ENCODE data around the gene SLC16A5.

DNA sequence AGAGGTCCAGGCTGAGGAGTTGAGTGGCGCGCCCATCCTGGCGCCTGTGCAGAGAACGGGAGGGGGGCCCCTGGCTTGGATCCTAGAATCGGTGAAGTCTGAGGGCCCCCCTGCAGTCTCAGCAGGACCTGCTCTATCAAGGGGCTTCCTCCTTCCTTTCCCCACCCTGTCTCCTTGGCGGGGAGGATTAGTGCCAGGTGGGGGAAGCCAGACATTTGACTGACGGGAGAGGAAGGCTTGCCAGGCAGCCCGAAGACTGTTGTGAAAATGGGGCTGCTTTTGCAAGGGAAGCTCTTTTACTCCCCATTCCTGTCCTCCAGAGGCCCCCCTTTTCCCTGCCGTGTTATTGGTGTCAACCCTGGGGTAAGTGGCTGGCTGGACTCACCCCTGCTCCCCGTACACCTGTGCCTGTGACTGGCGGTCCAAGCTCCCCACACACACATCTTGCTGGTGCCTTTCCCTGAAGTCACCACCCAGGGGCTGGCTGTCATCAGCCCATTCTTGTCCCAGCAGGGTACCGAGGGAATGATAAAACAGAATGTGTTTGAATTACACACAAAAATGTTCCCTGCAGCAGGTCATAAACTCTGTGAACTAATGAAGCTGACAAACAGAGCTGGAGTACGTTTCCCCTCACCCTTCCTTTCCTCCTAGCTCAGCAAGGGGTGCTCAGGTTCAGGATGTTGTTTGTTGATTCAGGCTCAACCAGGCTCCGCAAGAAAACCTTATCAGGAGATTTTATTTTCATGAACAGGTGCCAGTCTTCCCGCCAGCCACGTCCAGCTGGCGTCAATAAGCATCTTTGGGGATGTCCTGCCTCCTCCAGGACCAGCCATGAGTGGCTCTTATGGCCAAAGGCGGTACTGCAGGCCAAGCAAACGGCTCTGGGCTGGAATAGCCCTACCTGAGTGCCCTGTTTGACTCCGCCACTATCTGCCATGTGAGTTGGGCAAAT, 17.6 kb downstream of the SLC16A5 start:
- TF ChIP-seq, protein P1, sequence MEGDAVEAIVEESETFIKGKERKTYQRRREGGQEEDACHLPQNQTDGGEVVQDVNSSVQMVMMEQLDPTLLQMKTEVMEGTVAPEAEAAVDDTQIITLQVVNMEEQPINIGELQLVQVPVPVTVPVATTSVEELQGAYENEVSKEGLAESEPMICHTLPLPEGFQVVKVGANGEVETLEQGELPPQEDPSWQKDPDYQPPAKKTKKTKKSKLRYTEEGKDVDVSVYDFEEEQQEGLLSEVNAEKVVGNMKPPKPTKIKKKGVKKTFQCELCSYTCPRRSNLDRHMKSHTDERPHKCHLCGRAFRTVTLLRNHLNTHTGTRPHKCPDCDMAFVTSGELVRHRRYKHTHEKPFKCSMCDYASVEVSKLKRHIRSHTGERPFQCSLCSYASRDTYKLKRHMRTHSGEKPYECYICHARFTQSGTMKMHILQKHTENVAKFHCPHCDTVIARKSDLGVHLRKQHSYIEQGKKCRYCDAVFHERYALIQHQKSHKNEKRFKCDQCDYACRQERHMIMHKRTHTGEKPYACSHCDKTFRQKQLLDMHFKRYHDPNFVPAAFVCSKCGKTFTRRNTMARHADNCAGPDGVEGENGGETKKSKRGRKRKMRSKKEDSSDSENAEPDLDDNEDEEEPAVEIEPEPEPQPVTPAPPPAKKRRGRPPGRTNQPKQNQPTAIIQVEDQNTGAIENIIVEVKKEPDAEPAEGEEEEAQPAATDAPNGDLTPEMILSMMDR (optimal IDR thresholded peaks at IDR 0.05 in 1 of 3, IDR thresholded peaks at IDR 0.05 in 1 of 3, conservative IDR thresholded peaks at IDR 0.05 in 1 of 3; ENCODE audit: extremely low read depth in 1 of 3, insufficient read depth in 2 of 3, low read length in 3 of 3): peak; percentile 69 to 80 (median 79)
- TF ChIP-seq EZH2 (IDR thresholded peaks at IDR 0.05; ENCODE audit: low read length): no peak
